SK-N-SH treated with all-trans-retinoic acid at 6 μM for 48 hours (cell line): ENCODE data around the gene TXLNB.

Experiments used
- ATAC-seq: fragments of 200-7000 bp; cut with Tn5 transposase; 3 replicates; pipeline ENCODE4 v1.9.1; 2020; ENCODE audit warnings: mild to moderate bottlenecking, moderate library complexity
- CREB5 ChIP-seq: fragments of 250-450 bp; sonication (Bioruptor Pico); IDR thresholded peaks from 2 replicates; pipeline ENCODE4 v1.5.1; 2020; ENCODE audit warnings: low read depth, mild to moderate bottlenecking, moderate library complexity
- GLIS3 ChIP-seq: fragments of 250-450 bp; sonication (Bioruptor Pico); IDR thresholded peaks from 2 replicates; pipeline ENCODE4 v1.5.0; 2020; ENCODE audit warnings: mild to moderate bottlenecking, moderate library complexity
- ISL1 ChIP-seq: fragments of 250-450 bp; sonication (Bioruptor Pico); IDR thresholded peaks from 2 replicates; pipeline ENCODE4 v2.1.2; 2022; ENCODE audit warnings: mild to moderate bottlenecking, moderate library complexity
- PATZ1 ChIP-seq: fragments of 250-450 bp; sonication (Bioruptor Pico); IDR thresholded peaks from 2 replicates; pipeline ENCODE4 v1.8.0; 2020; ENCODE audit warnings: mild to moderate bottlenecking, moderate library complexity, borderline replicate concordance
- ZC3H10 ChIP-seq: fragments of 250-450 bp; sonication (Bioruptor Pico); IDR thresholded peaks from 2 replicates; pipeline ENCODE4 v1.5.1; 2021; ENCODE audit warnings: mild to moderate bottlenecking, moderate library complexity
- ZFP30 ChIP-seq: fragments of 450-650 bp; formaldehyde crosslinking; IDR thresholded peaks from 2 replicates; pipeline ENCODE4 v1.5.0; 2022; ENCODE audit warnings: mild to moderate bottlenecking, moderate library complexity
- ZNF565 ChIP-seq: fragments of 450-650 bp; formaldehyde crosslinking; conservative IDR thresholded peaks from 2 replicates; pipeline ENCODE4 v1.5.0; 2020; ENCODE audit warnings: low read depth, mild to moderate bottlenecking, moderate library complexity
- ZNF8 ChIP-seq: fragments of 450-650 bp; formaldehyde crosslinking; IDR thresholded peaks from 2 replicates; pipeline ENCODE4 v1.5.0; 2020; ENCODE audit warnings: mild to moderate bottlenecking, moderate library complexity

The TXLNB gene

GRCh38 chr6:139194740-139195139 is 97.1 kb downstream of the TXLNB start:
- TF ChIP-seq GLIS3 (no peak), ZNF8 (CRISPR knock-in tag) (no peak), ZC3H10 (CRISPR knock-in tag) (no peak), ISL1 (no peak), ZFP30 (CRISPR knock-in tag) (no peak), PATZ1 (CRISPR knock-in tag) (no peak), CREB5 (no peak), ZNF565 (CRISPR knock-in tag) (no peak)
- ATAC-seq: no peak
